ENCODE measurements around the gene CTSD. TPM values are rescaled to one million over a fixed set of nuclear protein-coding genes. Genes with fewer than 3 reads are reported as not detected.
A peak's percentile ranks its signal among the peaks of the same experiment; 100 is the strongest.

The CTSD gene
- total and polyA plus RNA-seq, 5 donors from 2014 or later: 104 to 175 (median 151) TPM

GRCh38 chr11:1754376-1755150 is 9.2 kb downstream of the CTSD start:
- ATAC-seq (ENCODE audit: low read depth in 2 of 2): no peak
- Mint-ChIP-seq H3K4me3 (peak overlapping the region in 1 of 4 donors; percentile 85), H3K27ac (peak overlapping the region in 1 of 3 donors; percentile 90), H3K36me3 (peaks cover 5% of the 10 kb centered on the region), H3K27me3 (peaks cover 10% of the 10 kb centered on the region), H3K9me3 (peaks cover 0 to 5% (median 0%) of the 10 kb centered on the region in 7 donors), H3K4me1 (peaks cover 0 to 63% (median 22%) of the 10 kb centered on the region in 4 donors)
- H3K4me3 ChIP-seq (ENCODE audit: low read depth, low read length): no peak overlapping the region
- H3K36me3 ChIP-seq (ENCODE audit: control insufficient read depth, insufficient read depth, low read length): peaks cover 10% of the 10 kb centered on the region
- H3K27me3 ChIP-seq (ENCODE audit: control insufficient read depth, insufficient read depth, low read length): no peaks in the 10 kb centered on the region
- H3K9me3 ChIP-seq (ENCODE audit: control insufficient read depth in 2 of 2, low read length in 2 of 2): no peaks in the 10 kb centered on the region
- DNase-seq: no peak
- peaks cover 49% of the 10 kb centered on the region for H3K4me1 ChIP-seq (ENCODE audit: control insufficient read depth, insufficient read depth, low read length, poor library complexity, severe bottlenecking)
- no peak overlapping the region for H3K27ac ChIP-seq (ENCODE audit: insufficient read depth, low read length, poor library complexity, severe bottlenecking)

- ATAC-seq (ENCODE audit: low read depth in 2 of 2) (no peak), DNase-seq (no peak)
- Mint-ChIP-seq H3K4me1 (peaks cover 0 to 62% (median 22%) of the 10 kb centered on the region in 4 donors), H3K27ac (no peak overlapping the region), H3K4me3 (no peak overlapping the region), H3K9me3 (peaks cover 0 to 5% (median 0%) of the 10 kb centered on the region in 7 donors), H3K36me3 (peaks cover 5% of the 10 kb centered on the region), H3K27me3 (peaks cover 12% of the 10 kb centered on the region)
- no peaks in the 10 kb centered on the region for H3K9me3 ChIP-seq (ENCODE audit: control insufficient read depth in 2 of 2, low read length in 2 of 2)
- H3K4me3 ChIP-seq (ENCODE audit: low read depth, low read length): no peak overlapping the region
- H3K27me3 ChIP-seq (ENCODE audit: control insufficient read depth, insufficient read depth, low read length): no peaks in the 10 kb centered on the region
- no peak overlapping the region for H3K27ac ChIP-seq (ENCODE audit: insufficient read depth, low read length, poor library complexity, severe bottlenecking)
- H3K4me1 ChIP-seq (ENCODE audit: control insufficient read depth, insufficient read depth, low read length, poor library complexity, severe bottlenecking): peaks cover 49% of the 10 kb centered on the region
- peaks cover 10% of the 10 kb centered on the region for H3K36me3 ChIP-seq (ENCODE audit: control insufficient read depth, insufficient read depth, low read length)
Measured at GRCh38 chr11:1753929-1754305, 9.8 kb downstream of the CTSD start.

- H3K4me3 ChIP-seq (ENCODE audit: low read depth, low read length): no peak overlapping the region
- H3K27ac ChIP-seq (ENCODE audit: insufficient read depth, low read length, poor library complexity, severe bottlenecking): no peak overlapping the region
- peaks cover 0 to 59% (median 20%) of the 10 kb centered on the region in 4 donors for H3K4me1 Mint-ChIP-seq
- peaks cover 5% of the 10 kb centered on the region for H3K36me3 Mint-ChIP-seq
- peaks cover 12% of the 10 kb centered on the region for H3K27me3 Mint-ChIP-seq
- no peak overlapping the region for H3K27ac Mint-ChIP-seq
- DNase-seq (no peak), ATAC-seq (ENCODE audit: low read depth in 2 of 2) (no peak)
- H3K4me3 Mint-ChIP-seq: no peak overlapping the region
- H3K36me3 ChIP-seq (ENCODE audit: control insufficient read depth, insufficient read depth, low read length): peaks cover 10% of the 10 kb centered on the region
- peaks cover 0 to 5% (median 0%) of the 10 kb centered on the region in 7 donors for H3K9me3 Mint-ChIP-seq
- H3K9me3 ChIP-seq (ENCODE audit: control insufficient read depth in 2 of 2, low read length in 2 of 2): no peaks in the 10 kb centered on the region
- peaks cover 49% of the 10 kb centered on the region for H3K4me1 ChIP-seq (ENCODE audit: control insufficient read depth, insufficient read depth, low read length, poor library complexity, severe bottlenecking)
- no peaks in the 10 kb centered on the region for H3K27me3 ChIP-seq (ENCODE audit: control insufficient read depth, insufficient read depth, low read length)
Measured at GRCh38 chr11:1753229-1753928, 10.3 kb downstream of the CTSD start.

DNA sequence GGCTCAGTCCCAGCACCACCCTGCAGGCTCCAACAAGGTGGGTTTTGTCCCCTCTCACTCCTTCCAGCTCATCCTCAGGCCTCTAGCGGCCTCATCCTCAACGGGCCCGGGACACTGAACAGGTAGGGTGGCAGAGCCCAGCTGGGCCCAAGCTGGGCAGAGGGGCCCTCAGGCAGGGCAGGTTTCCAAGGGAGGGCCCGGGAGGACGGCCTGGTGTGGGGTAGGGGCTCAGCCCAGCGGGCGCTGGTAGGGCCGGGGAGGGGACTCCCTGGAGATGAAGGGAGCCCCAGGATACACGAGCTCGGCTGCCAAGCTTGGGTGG is 10.9 kb downstream of the CTSD start:
- Mint-ChIP-seq H3K4me3 (no peak overlapping the region), H3K9me3 (peaks cover 0 to 5% (median 0%) of the 10 kb centered on the region in 7 donors), H3K27me3 (peaks cover 12% of the 10 kb centered on the region), H3K27ac (no peak overlapping the region), H3K4me1 (peaks cover 0 to 55% (median 20%) of the 10 kb centered on the region in 4 donors), H3K36me3 (peaks cover 5% of the 10 kb centered on the region)
- Histone ChIP-seq H3K27ac (ENCODE audit: insufficient read depth, low read length, poor library complexity, severe bottlenecking) (no peak overlapping the region), H3K36me3 (ENCODE audit: control insufficient read depth, insufficient read depth, low read length) (peaks cover 10% of the 10 kb centered on the region), H3K4me1 (ENCODE audit: control insufficient read depth, insufficient read depth, low read length, poor library complexity, severe bottlenecking) (peaks cover 45% of the 10 kb centered on the region), H3K27me3 (ENCODE audit: control insufficient read depth, insufficient read depth, low read length) (no peaks in the 10 kb centered on the region), H3K9me3 (ENCODE audit: control insufficient read depth in 2 of 2, low read length in 2 of 2) (no peaks in the 10 kb centered on the region), H3K4me3 (ENCODE audit: low read depth, low read length) (no peak overlapping the region)
- DNase-seq (no peak), ATAC-seq (ENCODE audit: low read depth in 2 of 2) (no peak)

DNA sequence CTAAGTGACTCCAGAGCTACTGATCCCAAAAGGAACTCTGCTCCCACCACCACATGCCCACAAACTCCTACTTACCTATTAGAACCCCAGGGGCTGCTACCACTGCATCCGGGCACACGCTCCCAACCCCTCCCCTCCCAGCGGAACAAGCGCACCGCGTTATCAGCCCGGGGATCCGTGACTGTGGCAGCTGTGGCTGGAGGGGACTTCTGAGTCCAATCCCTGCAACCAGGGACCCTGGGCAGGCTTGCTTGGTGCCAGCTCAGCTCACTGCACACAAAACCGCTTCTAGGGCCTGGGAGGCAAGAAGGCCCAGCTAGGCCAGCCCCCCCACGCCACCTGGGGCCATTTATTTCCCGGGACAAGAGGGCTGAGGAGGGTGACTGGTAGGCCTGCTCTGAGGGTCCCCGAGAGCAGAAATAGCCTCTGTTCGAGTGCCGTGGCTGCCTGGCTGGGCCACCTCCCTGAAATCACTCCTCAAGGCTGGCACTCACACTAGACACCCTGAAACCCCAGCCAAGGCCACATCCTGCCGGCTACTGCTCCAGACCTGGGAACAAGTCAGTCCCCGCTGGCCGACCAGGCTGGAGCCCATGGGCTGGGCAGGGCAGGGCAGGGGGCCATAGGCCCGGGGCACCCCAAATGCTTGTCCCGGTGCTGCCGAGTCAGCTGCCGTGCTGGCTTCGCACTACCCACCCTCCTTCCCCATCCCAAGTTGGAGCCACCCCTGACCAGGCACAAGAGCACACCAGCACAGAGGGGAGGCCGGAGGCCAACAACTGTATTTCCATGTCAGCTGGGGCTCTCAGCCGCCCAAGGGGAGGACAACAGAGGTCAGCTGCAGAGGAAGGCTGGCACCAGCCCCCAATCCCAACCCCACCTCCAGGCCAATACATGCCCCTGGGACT is 11.5 kb downstream of the CTSD start:
- no peak overlapping the region for H3K4me3 Mint-ChIP-seq
- Histone ChIP-seq H3K9me3 (ENCODE audit: control insufficient read depth in 2 of 2, low read length in 2 of 2) (no peaks in the 10 kb centered on the region), H3K27ac (ENCODE audit: insufficient read depth, low read length, poor library complexity, severe bottlenecking) (no peak overlapping the region), H3K4me1 (ENCODE audit: control insufficient read depth, insufficient read depth, low read length, poor library complexity, severe bottlenecking) (peaks cover 39% of the 10 kb centered on the region), H3K36me3 (ENCODE audit: control insufficient read depth, insufficient read depth, low read length) (peaks cover 10% of the 10 kb centered on the region), H3K27me3 (ENCODE audit: control insufficient read depth, insufficient read depth, low read length) (no peaks in the 10 kb centered on the region), H3K4me3 (ENCODE audit: low read depth, low read length) (no peak overlapping the region)
- ATAC-seq (ENCODE audit: low read depth in 2 of 2) (no peak), DNase-seq (no peak)
- H3K27me3 Mint-ChIP-seq: peaks cover 12% of the 10 kb centered on the region
- peaks cover 0 to 5% (median 0%) of the 10 kb centered on the region in 7 donors for H3K9me3 Mint-ChIP-seq
- H3K4me1 Mint-ChIP-seq: peaks cover 0 to 49% (median 16%) of the 10 kb centered on the region in 4 donors
- H3K27ac Mint-ChIP-seq: no peak overlapping the region
- H3K36me3 Mint-ChIP-seq: peaks cover 5% of the 10 kb centered on the region

DNA sequence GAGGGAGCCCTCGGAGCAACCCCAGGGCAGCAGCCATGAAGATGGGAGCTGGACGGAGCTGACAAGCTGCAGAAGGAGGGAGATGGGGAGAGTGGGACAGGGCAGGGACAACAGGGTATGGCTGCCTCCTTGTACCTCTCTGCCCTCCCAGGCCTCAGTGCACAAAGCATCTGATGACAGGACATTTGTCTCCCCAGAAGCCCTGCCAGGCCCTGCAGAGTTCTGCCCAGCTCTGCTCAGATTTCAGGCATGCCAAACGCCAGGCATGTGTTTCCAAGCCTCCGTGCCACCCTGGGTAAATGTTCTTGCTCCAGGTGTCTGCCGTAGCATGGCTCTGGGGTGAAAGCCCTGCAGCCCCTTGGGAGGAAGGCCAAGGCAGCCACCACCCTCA is 12.2 kb downstream of the CTSD start:
- H3K27me3 Mint-ChIP-seq: peaks cover 12% of the 10 kb centered on the region
- H3K36me3 ChIP-seq (ENCODE audit: control insufficient read depth, insufficient read depth, low read length): peaks cover 10% of the 10 kb centered on the region
- peaks cover 5% of the 10 kb centered on the region for H3K36me3 Mint-ChIP-seq
- H3K4me3 Mint-ChIP-seq: no peak overlapping the region
- H3K27ac Mint-ChIP-seq: no peak overlapping the region
- no peaks in the 10 kb centered on the region for H3K9me3 ChIP-seq (ENCODE audit: control insufficient read depth in 2 of 2, low read length in 2 of 2)
- H3K4me1 ChIP-seq (ENCODE audit: control insufficient read depth, insufficient read depth, low read length, poor library complexity, severe bottlenecking): peaks cover 32% of the 10 kb centered on the region
- no peak for DNase-seq
- ATAC-seq (ENCODE audit: low read depth in 2 of 2): no peak
- no peak overlapping the region for H3K4me3 ChIP-seq (ENCODE audit: low read depth, low read length)
- H3K27ac ChIP-seq (ENCODE audit: insufficient read depth, low read length, poor library complexity, severe bottlenecking): no peak overlapping the region
- peaks cover 0 to 41% (median 16%) of the 10 kb centered on the region in 4 donors for H3K4me1 Mint-ChIP-seq
- H3K27me3 ChIP-seq (ENCODE audit: control insufficient read depth, insufficient read depth, low read length): no peaks in the 10 kb centered on the region
- peaks cover 0 to 5% (median 0%) of the 10 kb centered on the region in 7 donors for H3K9me3 Mint-ChIP-seq

GRCh38 chr11:1750840-1751530 is 12.7 kb downstream of the CTSD start:
- Mint-ChIP-seq H3K9me3 (peaks cover 0 to 5% (median 0%) of the 10 kb centered on the region in 7 donors), H3K27me3 (peaks cover 12% of the 10 kb centered on the region), H3K4me3 (peak overlapping the region in 1 of 4 donors; percentile 63), H3K27ac (no peak overlapping the region), H3K36me3 (peaks cover 5% of the 10 kb centered on the region), H3K4me1 (peaks cover 0 to 36% (median 16%) of the 10 kb centered on the region in 4 donors)
- Histone ChIP-seq H3K9me3 (ENCODE audit: control insufficient read depth in 2 of 2, low read length in 2 of 2) (no peaks in the 10 kb centered on the region), H3K27me3 (ENCODE audit: control insufficient read depth, insufficient read depth, low read length) (no peaks in the 10 kb centered on the region), H3K4me1 (ENCODE audit: control insufficient read depth, insufficient read depth, low read length, poor library complexity, severe bottlenecking) (peaks cover 26% of the 10 kb centered on the region), H3K27ac (ENCODE audit: insufficient read depth, low read length, poor library complexity, severe bottlenecking) (no peak overlapping the region), H3K36me3 (ENCODE audit: control insufficient read depth, insufficient read depth, low read length) (peaks cover 10% of the 10 kb centered on the region), H3K4me3 (ENCODE audit: low read depth, low read length) (no peak overlapping the region)
- DNase-seq (no peak), ATAC-seq (ENCODE audit: low read depth in 2 of 2) (no peak)
